ENCODE results near the gene LGALS3BP.

DNA sequence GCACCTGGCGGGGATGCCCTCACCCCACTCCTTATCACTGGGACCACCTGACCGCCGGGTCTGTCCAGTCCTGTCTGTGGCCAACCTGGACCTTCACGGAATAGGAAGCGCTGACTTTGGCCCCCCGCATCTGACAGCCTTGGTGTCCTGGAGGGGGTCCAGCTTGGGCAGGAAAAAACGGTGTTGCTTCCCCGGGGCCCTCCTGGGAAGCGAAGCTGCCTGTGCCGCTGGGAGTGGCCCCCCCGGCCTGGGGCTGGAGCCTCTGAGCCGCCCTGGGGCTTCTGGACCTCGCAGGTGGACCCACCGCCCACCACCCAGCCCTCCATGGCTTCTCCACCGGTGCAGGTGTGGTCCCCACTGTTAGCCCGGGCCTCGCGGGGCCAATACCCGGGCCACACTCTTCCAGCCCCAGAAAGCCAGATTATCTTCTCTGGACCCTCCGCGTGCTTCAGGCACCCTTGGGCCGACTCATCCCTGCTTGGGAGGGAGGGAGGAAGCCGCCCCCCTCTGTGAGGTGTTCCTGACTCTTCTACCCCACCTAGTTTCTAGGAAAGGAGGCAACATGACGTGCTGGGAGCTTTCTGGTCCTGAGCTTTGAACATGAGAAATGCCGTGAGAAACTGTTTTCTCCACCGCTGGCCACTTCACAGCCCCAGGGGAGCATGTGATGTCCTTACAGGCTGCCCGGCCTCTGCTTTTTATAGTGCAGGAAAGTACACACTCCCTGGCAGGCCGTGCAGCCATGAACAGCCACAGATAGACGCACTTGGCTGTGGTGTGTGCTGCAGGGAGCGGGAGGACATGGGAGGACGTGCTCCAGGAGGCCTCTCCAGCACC lies 45.4 kb upstream of the LGALS3BP start:
- TF ChIP-seq POLR2A (IDR thresholded peaks at IDR 0.05): no peak
- TF ChIP-seq, protein P1, sequence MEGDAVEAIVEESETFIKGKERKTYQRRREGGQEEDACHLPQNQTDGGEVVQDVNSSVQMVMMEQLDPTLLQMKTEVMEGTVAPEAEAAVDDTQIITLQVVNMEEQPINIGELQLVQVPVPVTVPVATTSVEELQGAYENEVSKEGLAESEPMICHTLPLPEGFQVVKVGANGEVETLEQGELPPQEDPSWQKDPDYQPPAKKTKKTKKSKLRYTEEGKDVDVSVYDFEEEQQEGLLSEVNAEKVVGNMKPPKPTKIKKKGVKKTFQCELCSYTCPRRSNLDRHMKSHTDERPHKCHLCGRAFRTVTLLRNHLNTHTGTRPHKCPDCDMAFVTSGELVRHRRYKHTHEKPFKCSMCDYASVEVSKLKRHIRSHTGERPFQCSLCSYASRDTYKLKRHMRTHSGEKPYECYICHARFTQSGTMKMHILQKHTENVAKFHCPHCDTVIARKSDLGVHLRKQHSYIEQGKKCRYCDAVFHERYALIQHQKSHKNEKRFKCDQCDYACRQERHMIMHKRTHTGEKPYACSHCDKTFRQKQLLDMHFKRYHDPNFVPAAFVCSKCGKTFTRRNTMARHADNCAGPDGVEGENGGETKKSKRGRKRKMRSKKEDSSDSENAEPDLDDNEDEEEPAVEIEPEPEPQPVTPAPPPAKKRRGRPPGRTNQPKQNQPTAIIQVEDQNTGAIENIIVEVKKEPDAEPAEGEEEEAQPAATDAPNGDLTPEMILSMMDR (IDR thresholded peaks at IDR 0.05): no peak

All from tibial nerve (tissue), 3 donors.